ENCODE results near the gene SUPT4H1.

The SUPT4H1 gene

GRCh38 chr17:58391302-58391984, 39.4 kb upstream of the SUPT4H1 start:
- Histone ChIP-seq H3K79me2 (ENCODE audit: low read length) (no peaks in the 10 kb centered on the region), H3K4me2 (ENCODE audit: low read length) (no peak overlapping the region), H3K36me3 (replicated peaks; ENCODE audit: low read depth, low read length) (no peaks in the 10 kb centered on the region), H3K4me1 (ENCODE audit: low read length) (peaks cover 8% of the 10 kb centered on the region; the same call in 1 of the 2 replicates), H3K27me3 (ENCODE audit: low read depth, low read length) (peaks cover 30% of the 10 kb centered on the region), H3K9ac (ENCODE audit: low read length) (no peak overlapping the region), H3K9me3 (ENCODE audit: insufficient read depth, low read length) (no peaks in the 10 kb centered on the region), H4K20me1 (ENCODE audit: insufficient read depth, low read length) (no peaks in the 10 kb centered on the region), H3K4me3 (ENCODE audit: low read length) (no peak overlapping the region), H2AFZ (ENCODE audit: low read depth, low read length) (no peak overlapping the region), H3K27ac (ENCODE audit: low read length) (no peak overlapping the region)
- TF ChIP-seq EZH2phosphoT487 (IDR thresholded peaks at IDR 0.05; ENCODE audit: low read depth) (no peak), CTCF (IDR thresholded peaks at IDR 0.05; ENCODE audit: low read depth, low read length) (no peak)

- Histone ChIP-seq H3K27ac (ENCODE audit: low read length) (no peak overlapping the region), H2AFZ (ENCODE audit: low read depth, low read length) (no peak overlapping the region), H3K36me3 (replicated peaks; ENCODE audit: low read depth, low read length) (no peaks in the 10 kb centered on the region), H3K4me3 (ENCODE audit: low read length) (no peak overlapping the region), H4K20me1 (ENCODE audit: insufficient read depth, low read length) (no peaks in the 10 kb centered on the region), H3K4me2 (ENCODE audit: low read length) (no peak overlapping the region), H3K4me1 (ENCODE audit: low read length) (peaks cover 8% of the 10 kb centered on the region; the same call in 1 of the 2 replicates), H3K9me3 (ENCODE audit: insufficient read depth, low read length) (no peaks in the 10 kb centered on the region), H3K27me3 (ENCODE audit: low read depth, low read length) (peaks cover 24% of the 10 kb centered on the region), H3K9ac (ENCODE audit: low read length) (no peak overlapping the region), H3K79me2 (ENCODE audit: low read length) (no peaks in the 10 kb centered on the region)
- TF ChIP-seq EZH2phosphoT487 (IDR thresholded peaks at IDR 0.05; ENCODE audit: low read depth) (no peak), CTCF (IDR thresholded peaks at IDR 0.05; ENCODE audit: low read depth, low read length) (no peak)
Measured at GRCh38 chr17:58390884-58391283, 38.9 kb upstream of the SUPT4H1 start.

- no peak overlapping the region for H3K9ac ChIP-seq (ENCODE audit: low read length)
- no peaks in the 10 kb centered on the region for H3K79me2 ChIP-seq (ENCODE audit: low read length)
- H3K36me3 ChIP-seq (replicated peaks; ENCODE audit: low read depth, low read length), result no peaks in the 10 kb centered on the region
- H3K27me3 ChIP-seq (ENCODE audit: low read depth, low read length), result peaks cover 12% of the 10 kb centered on the region; the same call in 1 of the 2 replicates
- no peak overlapping the region for H3K4me3 ChIP-seq (ENCODE audit: low read length)
- no peaks in the 10 kb centered on the region for H4K20me1 ChIP-seq (ENCODE audit: insufficient read depth, low read length)
- no peak overlapping the region for H3K27ac ChIP-seq (ENCODE audit: low read length)
- H3K4me1 ChIP-seq (ENCODE audit: low read length), result peaks cover 8% of the 10 kb centered on the region; the same call in 1 of the 2 replicates
- no peak overlapping the region for H3K4me2 ChIP-seq (ENCODE audit: low read length)
- TF ChIP-seq EZH2phosphoT487 (IDR thresholded peaks at IDR 0.05; ENCODE audit: low read depth) (no peak), CTCF (IDR thresholded peaks at IDR 0.05; ENCODE audit: low read depth, low read length) (no peak)
- H3K9me3 ChIP-seq (ENCODE audit: insufficient read depth, low read length), result no peaks in the 10 kb centered on the region
- H2AFZ ChIP-seq (ENCODE audit: low read depth, low read length), result no peak overlapping the region
Measured at GRCh38 chr17:58388302-58389190, 36.5 kb upstream of the SUPT4H1 start.

- TF ChIP-seq CTCF (IDR thresholded peaks at IDR 0.05; ENCODE audit: low read depth, low read length) (no peak), EZH2phosphoT487 (IDR thresholded peaks at IDR 0.05; ENCODE audit: low read depth) (no peak)
- no peak overlapping the region for H3K4me2 ChIP-seq (ENCODE audit: low read length)
- no peaks in the 10 kb centered on the region for H3K9me3 ChIP-seq (ENCODE audit: insufficient read depth, low read length)
- no peak overlapping the region for H3K9ac ChIP-seq (ENCODE audit: low read length)
- H3K27me3 ChIP-seq (ENCODE audit: low read depth, low read length), result peaks cover 12% of the 10 kb centered on the region; the same call in 1 of the 2 replicates
- no peaks in the 10 kb centered on the region for H4K20me1 ChIP-seq (ENCODE audit: insufficient read depth, low read length)
- H2AFZ ChIP-seq (ENCODE audit: low read depth, low read length), result no peak overlapping the region
- no peak overlapping the region for H3K4me3 ChIP-seq (ENCODE audit: low read length)
- no peaks in the 10 kb centered on the region for H3K79me2 ChIP-seq (ENCODE audit: low read length)
- no peaks in the 10 kb centered on the region for H3K36me3 ChIP-seq (replicated peaks; ENCODE audit: low read depth, low read length)
- no peak overlapping the region for H3K27ac ChIP-seq (ENCODE audit: low read length)
- peaks cover 14% of the 10 kb centered on the region for H3K4me1 ChIP-seq (ENCODE audit: low read length)
Measured at GRCh38 chr17:58387834-58388233, 35.8 kb upstream of the SUPT4H1 start.

Data from OCI-LY3 (cell line).